ENCODE results near the gene CELF5. TPM values are rescaled to one million over a fixed set of nuclear protein-coding genes. Genes with fewer than 3 reads are reported as not detected.
"Not testable (repeated sequence)": the region's sequence is repeated elsewhere in the genome, so short reads cannot be mapped to it uniquely, and the experiment has no call there.

The CELF5 gene
- total RNA-seq, 2 donors from 2014 or later: 0.08 TPM; not detected in 1

- Histone ChIP-seq H3K4me1 (peaks cover 0 to 43% of the 10 kb centered on the region in 2 donors), H3K27ac (peak overlapping the region in 1 of 2 donors; percentile 32), H3K36me3 (no peaks in the 10 kb centered on the region), H3K4me3 (no peak overlapping the region), H3K27me3 (no peaks in the 10 kb centered on the region), H3K9me3 (no peaks in the 10 kb centered on the region)
- no peak for TF ChIP-seq CTCF (IDR thresholded peaks at IDR 0.05)
- DNase-seq (ENCODE audit: low spot score): no peak
Measured at GRCh38 chr19:3333662-3334061, 109.2 kb downstream of the CELF5 start.

GRCh38 chr19:3334749-3335430 lies 110.4 kb downstream of the CELF5 start:
- DNase-seq (ENCODE audit: low spot score); H3K36me3 ChIP-seq; H3K4me3 ChIP-seq; H3K27me3 ChIP-seq; H3K9me3 ChIP-seq: not testable (repeated sequence)
- peaks cover 0 to 47% of the 10 kb centered on the region in 2 donors for H3K4me1 ChIP-seq
- peak overlapping the region; percentile 92 to 95 for H3K27ac ChIP-seq

- no peaks in the 10 kb centered on the region for H3K9me3 ChIP-seq
- peaks cover 0 to 44% of the 10 kb centered on the region in 2 donors for H3K4me1 ChIP-seq
- H3K36me3 ChIP-seq: no peaks in the 10 kb centered on the region
- peak overlapping the region; percentile 92 to 95 for H3K27ac ChIP-seq
- H3K27me3 ChIP-seq: no peaks in the 10 kb centered on the region
- DNase-seq (ENCODE audit: low spot score): peak; percentile 87
- H3K4me3 ChIP-seq: no peak overlapping the region
- TF ChIP-seq CTCF (IDR thresholded peaks at IDR 0.05): no peak
Measured at GRCh38 chr19:3335431-3336350, 111.2 kb downstream of the CELF5 start.

GRCh38 chr19:3336351-3336679 lies 111.9 kb downstream of the CELF5 start:
- no peak overlapping the region for H3K4me3 ChIP-seq
- H3K9me3 ChIP-seq: no peaks in the 10 kb centered on the region
- H3K27ac ChIP-seq: peak overlapping the region; percentile 92 to 95
- no peak for DNase-seq (ENCODE audit: low spot score)
- no peaks in the 10 kb centered on the region for H3K36me3 ChIP-seq
- TF ChIP-seq CTCF (IDR thresholded peaks at IDR 0.05): no peak
- no peaks in the 10 kb centered on the region for H3K27me3 ChIP-seq
- H3K4me1 ChIP-seq: peaks cover 0 to 43% of the 10 kb centered on the region in 2 donors

- Histone ChIP-seq H3K9me3 (no peaks in the 10 kb centered on the region), H3K27me3 (no peaks in the 10 kb centered on the region), H3K4me3 (no peak overlapping the region), H3K4me1 (peaks cover 0 to 43% of the 10 kb centered on the region in 2 donors), H3K36me3 (no peaks in the 10 kb centered on the region), H3K27ac (peak overlapping the region; percentile 92 to 95)
- peak; percentile 94 for DNase-seq (ENCODE audit: low spot score)
- no peak for TF ChIP-seq CTCF (IDR thresholded peaks at IDR 0.05)
Measured at GRCh38 chr19:3336680-3337523, 112.4 kb downstream of the CELF5 start.

Measured in right atrium auricular region (tissue), 2 donors.